HUES64 (cell line): ENCODE results near the gene PEX11A.

Source experiments
- H3K27ac ChIP-seq: 2 replicates; pipeline ENCODE4 v1.7.0; 2013; ENCODE audit warnings: low read depth, low read length, inconsistent platforms
- H3K27me3 ChIP-seq: 2 replicates; pipeline ENCODE4 v1.6.1; 2013; ENCODE audit warnings: mild to moderate bottlenecking, low read length; ENCODE audit not compliant: insufficient read depth
- H3K36me3 ChIP-seq: 2 replicates; pipeline ENCODE4 v1.6.1; 2013; ENCODE audit warnings: mild to moderate bottlenecking, low read length; ENCODE audit not compliant: insufficient read depth
- H3K4me1 ChIP-seq: 2 replicates; pipeline ENCODE4 v1.6.1; 2013; ENCODE audit warnings: mild to moderate bottlenecking, low read length, moderate library complexity; ENCODE audit not compliant: insufficient read depth
- H3K4me3 ChIP-seq: 2 replicates; pipeline ENCODE4 v1.5.1; 2013; ENCODE audit warnings: mild to moderate bottlenecking, low read length, moderate library complexity
- H3K9ac ChIP-seq: 2 replicates; pipeline ENCODE4 v1.6.1; 2013; ENCODE audit warnings: mild to moderate bottlenecking, low read depth, low read length
- H3K9me3 ChIP-seq: 2 replicates; pipeline ENCODE4 v1.6.1; 2013; ENCODE audit warnings: low read depth, low read length; ENCODE audit not compliant: insufficient read depth
- WGBS: fragments of 150-250, 120-280 bp; methylation state at CpG from one replicate; pipeline ENCODE4 v1.1.7; 2013; ENCODE audit warnings: missing lambda C conversion rate; 5-methylcytosine and 5-hydroxymethylcytosine counted together

Gene PEX11A

GRCh38 chr15:89675606-89676005 is 14.9 kb downstream of the PEX11A start:
- H3K9me3 ChIP-seq, result no peaks in the 10 kb centered on the region
- H3K27ac ChIP-seq, result no peak overlapping the region
- no peak overlapping the region for H3K4me3 ChIP-seq
- H3K36me3 ChIP-seq, result no peaks in the 10 kb centered on the region
- H3K9ac ChIP-seq, result no peak overlapping the region
- no peaks in the 10 kb centered on the region for H3K27me3 ChIP-seq
- WGBS, result 91% methylated on average over 5 of the region's 6 CpGs
- H3K4me1 ChIP-seq, result no peaks in the 10 kb centered on the region

GRCh38 chr15:89674526-89674925 is 16.0 kb downstream of the PEX11A start:
- WGBS, result 87% methylated on average over 4 of the region's 4 CpGs
- no peak overlapping the region for H3K9ac ChIP-seq
- no peaks in the 10 kb centered on the region for H3K4me1 ChIP-seq
- no peaks in the 10 kb centered on the region for H3K27me3 ChIP-seq
- H3K27ac ChIP-seq, result no peak overlapping the region
- H3K36me3 ChIP-seq, result no peaks in the 10 kb centered on the region
- H3K9me3 ChIP-seq, result no peaks in the 10 kb centered on the region
- H3K4me3 ChIP-seq, result no peak overlapping the region

GRCh38 chr15:89673165-89673512 is 17.4 kb downstream of the PEX11A start:
- no peaks in the 10 kb centered on the region for H3K27me3 ChIP-seq
- H3K9me3 ChIP-seq, result no peaks in the 10 kb centered on the region
- H3K27ac ChIP-seq, result no peak overlapping the region
- no peaks in the 10 kb centered on the region for H3K4me1 ChIP-seq
- no peak overlapping the region for H3K9ac ChIP-seq
- H3K4me3 ChIP-seq, result no peak overlapping the region
- no peaks in the 10 kb centered on the region for H3K36me3 ChIP-seq
- WGBS, result 47% methylated on average over 12 of the region's 12 CpGs

- Histone ChIP-seq H3K36me3 (no peaks in the 10 kb centered on the region), H3K27me3 (no peaks in the 10 kb centered on the region), H3K9ac (no peak overlapping the region), H3K4me1 (no peaks in the 10 kb centered on the region), H3K4me3 (no peak overlapping the region), H3K9me3 (no peaks in the 10 kb centered on the region), H3K27ac (no peak overlapping the region)
- 83% methylated on average over 12 of the region's 12 CpGs for WGBS
Observed at GRCh38 chr15:89672221-89673164, 18.1 kb downstream of the PEX11A start.

GRCh38 chr15:89671687-89672086 is 18.9 kb downstream of the PEX11A start:
- H3K4me1 ChIP-seq, result no peaks in the 10 kb centered on the region
- 62% methylated on average over 4 of the region's 4 CpGs for WGBS

GRCh38 chr15:89670971-89671560 is 19.5 kb downstream of the PEX11A start:
- H3K36me3 ChIP-seq, result no peaks in the 10 kb centered on the region
- H3K27me3 ChIP-seq, result peaks cover 11% of the 10 kb centered on the region
- H3K4me3 ChIP-seq, result no peak overlapping the region
- WGBS, result 89% methylated on average over 12 of the region's 12 CpGs
- H3K27ac ChIP-seq, result no peak overlapping the region
- peaks cover under 1% of the 10 kb centered on the region; the same call in 1 of the 2 replicates for H3K4me1 ChIP-seq
- no peak overlapping the region for H3K9ac ChIP-seq
- H3K9me3 ChIP-seq, result no peaks in the 10 kb centered on the region

More at GRCh38 chr15:89671687-89672086, 18.9 kb downstream of the PEX11A start:
- H3K4me3 ChIP-seq, result no peak overlapping the region
- no peak overlapping the region for H3K27ac ChIP-seq
- no peak overlapping the region for H3K9ac ChIP-seq
- peaks cover 5% of the 10 kb centered on the region for H3K27me3 ChIP-seq
- no peaks in the 10 kb centered on the region for H3K9me3 ChIP-seq
- H3K36me3 ChIP-seq, result no peaks in the 10 kb centered on the region

GRCh38 chr15:89669941-89670340 is 20.6 kb downstream of the PEX11A start:
- Histone ChIP-seq H3K9me3 (no peaks in the 10 kb centered on the region), H3K27me3 (peaks cover 20% of the 10 kb centered on the region), H3K4me1 (peaks cover 6% of the 10 kb centered on the region), H3K36me3 (no peaks in the 10 kb centered on the region), H3K4me3 (no peak overlapping the region), H3K9ac (no peak overlapping the region), H3K27ac (no peak overlapping the region)
- 94% methylated on average over 15 of the region's 15 CpGs for WGBS

- Histone ChIP-seq H3K9me3 (no peaks in the 10 kb centered on the region), H3K27ac (no peak overlapping the region), H3K4me1 (peaks cover 7% of the 10 kb centered on the region), H3K27me3 (peaks cover 26% of the 10 kb centered on the region), H3K9ac (no peak overlapping the region), H3K36me3 (no peaks in the 10 kb centered on the region), H3K4me3 (no peak overlapping the region)
- 89% methylated on average over 7 of the region's 9 CpGs for WGBS
Observed at GRCh38 chr15:89669309-89669865, 21.2 kb downstream of the PEX11A start.

GRCh38 chr15:89668171-89668570 is 22.4 kb downstream of the PEX11A start:
- Histone ChIP-seq H3K27ac (no peak overlapping the region), H3K9me3 (no peaks in the 10 kb centered on the region), H3K27me3 (peaks cover 31% of the 10 kb centered on the region), H3K36me3 (no peaks in the 10 kb centered on the region), H3K4me1 (peaks cover 7% of the 10 kb centered on the region), H3K4me3 (no peak overlapping the region), H3K9ac (no peak overlapping the region)
- WGBS, result 100% methylated on average over 3 of the region's 3 CpGs

- H3K36me3 ChIP-seq, result no peaks in the 10 kb centered on the region
- H3K27me3 ChIP-seq, result peaks cover 31% of the 10 kb centered on the region
- no peak overlapping the region for H3K9ac ChIP-seq
- no peak overlapping the region for H3K27ac ChIP-seq
- peaks cover 7% of the 10 kb centered on the region for H3K4me1 ChIP-seq
- no peaks in the 10 kb centered on the region for H3K9me3 ChIP-seq
- no peak overlapping the region for H3K4me3 ChIP-seq
- WGBS, result 96% methylated on average over 7 of the region's 7 CpGs
Observed at GRCh38 chr15:89667706-89667960, 22.9 kb downstream of the PEX11A start.

- Histone ChIP-seq H3K9me3 (no peaks in the 10 kb centered on the region), H3K27me3 (peaks cover 31% of the 10 kb centered on the region), H3K9ac (no peak overlapping the region), H3K4me3 (no peak overlapping the region), H3K4me1 (peaks cover 7% of the 10 kb centered on the region), H3K36me3 (no peaks in the 10 kb centered on the region), H3K27ac (no peak overlapping the region)
- WGBS, result 89% methylated on average over 13 of the region's 13 CpGs
Observed at GRCh38 chr15:89666858-89667705, 23.5 kb downstream of the PEX11A start.
